IPS DF 6.9 (cell line): ENCODE measurements around the gene TMEM239.
"Not testable (repeated sequence)": the region's sequence is repeated elsewhere in the genome, so short reads cannot be mapped to it uniquely, and the experiment has no call there.

Experiments used
- DNase-seq: peaks from one replicate; pipeline ENCODE4 v3.0.0-alpha.2; 2013; ENCODE audit warnings: low read depth, low spot score
- H3K27ac ChIP-seq: one replicate; pipeline ENCODE4 v1.5.1; 2013; ENCODE audit warnings: low read length, control low read depth
- H3K27me3 ChIP-seq: 2 replicates; pipeline ENCODE4 v1.6.1; 2013; ENCODE audit warnings: mild to moderate bottlenecking, low read length; ENCODE audit not compliant: control insufficient read depth, insufficient read depth
- H3K36me3 ChIP-seq: 2 replicates; pipeline ENCODE4 v1.6.1; 2013; ENCODE audit warnings: low read length; ENCODE audit not compliant: control insufficient read depth, insufficient read depth
- H3K4me1 ChIP-seq: 2 replicates; pipeline ENCODE4 v1.6.1; 2013; ENCODE audit warnings: low read length; ENCODE audit not compliant: control insufficient read depth, insufficient read depth
- H3K4me3 ChIP-seq: 2 replicates; pipeline ENCODE4 v1.5.1; 2013; ENCODE audit warnings: mild to moderate bottlenecking, low read length
- H3K9me3 ChIP-seq: 2 replicates; pipeline ENCODE4 v1.6.1; 2013; ENCODE audit warnings: low read length, inconsistent platforms; ENCODE audit not compliant: control insufficient read depth, insufficient read depth
- WGBS: extraction: QIAGEN DNeasy Blood & Tissue Kit; methylation state at CpG from one replicate; pipeline ENCODE4 v1.1.7; 2013; ENCODE audit warnings: mixed read lengths, missing lambda C conversion rate; ENCODE audit not compliant: insufficient read length, insufficient coverage; 5-methylcytosine and 5-hydroxymethylcytosine counted together

TMEM239 gene

DNA sequence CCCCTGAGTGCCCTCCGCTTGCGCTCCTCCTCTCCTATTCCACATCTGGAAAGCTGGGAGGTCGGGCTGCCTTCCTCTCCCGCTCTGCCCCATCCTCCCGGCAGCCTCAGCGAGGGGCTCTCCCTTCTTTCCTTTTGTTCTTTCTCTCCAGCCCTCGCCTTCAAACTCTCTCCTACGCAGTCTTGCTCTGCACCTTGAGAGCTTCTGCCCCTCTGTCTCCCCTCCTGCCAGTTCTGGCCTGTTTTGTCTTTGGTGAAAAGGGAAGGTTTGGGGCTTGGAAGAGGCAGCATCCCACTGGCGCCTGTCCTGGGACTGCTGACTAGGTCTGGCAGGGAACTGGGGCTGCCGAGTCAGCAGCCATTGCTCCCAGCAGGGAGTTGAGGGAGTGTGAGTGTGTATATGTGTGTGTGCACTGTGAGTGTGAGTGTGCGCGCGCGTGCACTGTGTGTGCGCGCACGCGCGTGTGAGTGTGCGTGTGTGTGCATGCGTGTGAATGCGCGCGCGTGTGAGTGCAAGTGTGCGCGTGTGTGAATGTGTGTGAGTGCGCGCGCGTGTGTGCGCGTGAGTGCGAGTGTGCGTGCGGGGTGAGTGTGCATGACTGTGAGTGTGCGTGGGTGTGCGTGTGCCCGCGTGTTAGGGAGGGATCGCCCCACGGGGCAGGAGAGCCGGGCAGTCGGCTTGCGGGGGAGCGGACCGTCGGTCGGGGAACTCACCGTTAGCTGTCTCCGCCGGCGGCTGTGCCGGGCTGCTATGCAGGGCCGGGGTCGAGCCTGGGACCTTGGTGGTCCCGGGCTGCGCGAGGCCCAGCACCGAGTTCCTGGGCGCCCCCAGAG lies 16.3 kb upstream of the TMEM239 start:
- H3K4me1 ChIP-seq: peaks cover 5% of the 10 kb centered on the region; the same call in 1 of the 2 replicates
- H3K27ac ChIP-seq: no peak overlapping the region
- H3K27me3 ChIP-seq: peaks cover 35% of the 10 kb centered on the region
- H3K9me3 ChIP-seq: no peaks in the 10 kb centered on the region
- H3K4me3 ChIP-seq: peak overlapping the region; percentile 94
- WGBS: no CpG with 5 or more reads among the region's 61 CpGs
- peaks cover 30% of the 10 kb centered on the region for H3K36me3 ChIP-seq
- DNase-seq: no peak

DNA sequence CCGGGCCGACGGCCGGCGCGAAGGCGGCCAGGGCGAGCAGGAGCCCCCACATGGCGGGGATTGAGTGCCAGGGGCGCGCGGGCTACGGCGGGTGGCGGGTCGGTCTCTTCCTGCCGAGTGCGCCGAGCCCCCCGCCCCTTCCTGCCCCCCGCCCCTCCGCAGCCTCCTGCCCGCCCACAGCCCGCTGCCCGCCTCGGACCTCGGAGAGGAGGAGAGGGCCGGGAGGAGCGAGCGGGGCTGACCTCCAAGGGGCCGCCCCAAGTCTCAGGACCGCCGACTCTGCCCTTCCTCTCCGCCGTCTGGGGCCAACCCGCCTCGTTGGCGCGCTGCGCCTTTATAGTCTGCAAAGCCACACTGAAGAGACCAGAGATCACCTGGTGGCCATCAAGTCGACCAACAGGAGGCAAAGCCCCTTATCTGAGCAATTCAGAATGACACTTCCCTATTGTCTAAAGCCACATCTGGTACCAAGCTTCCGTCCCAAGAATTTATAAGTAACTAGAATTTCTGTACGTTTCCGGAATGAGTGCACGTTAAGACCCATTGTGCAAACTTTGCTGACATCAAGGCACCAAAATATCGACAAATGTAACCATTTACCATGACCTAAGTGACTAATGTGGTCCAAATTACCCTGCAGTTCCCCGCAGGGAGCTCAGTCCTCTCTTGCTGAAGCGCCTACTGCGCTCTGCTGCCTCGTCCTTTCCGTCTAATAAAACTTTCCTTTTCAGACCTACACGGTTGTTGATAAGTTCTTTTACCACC lies 15.5 kb upstream of the TMEM239 start, which contains the start of gene CPXM1:
Gene CPXM1, minus strand, starts transcription at position 107 of the 765 bp plus-strand sequence. Its CDS starts 55 bp downstream, at position 52.
- peaks cover 43% of the 10 kb centered on the region for H3K27me3 ChIP-seq
- H3K4me1 ChIP-seq: peaks cover 5% of the 10 kb centered on the region; the same call in 1 of the 2 replicates
- H3K27ac ChIP-seq: no peak within 1 kb of the TSS
- peak within 1 kb of the TSS; percentile 94 for H3K4me3 ChIP-seq
- H3K36me3 ChIP-seq: peaks cover 29% of the 10 kb centered on the region
- no CpG with 5 or more reads among the region's 52 CpGs for WGBS
- DNase-seq: no peak
- no peaks in the 10 kb centered on the region for H3K9me3 ChIP-seq

DNA sequence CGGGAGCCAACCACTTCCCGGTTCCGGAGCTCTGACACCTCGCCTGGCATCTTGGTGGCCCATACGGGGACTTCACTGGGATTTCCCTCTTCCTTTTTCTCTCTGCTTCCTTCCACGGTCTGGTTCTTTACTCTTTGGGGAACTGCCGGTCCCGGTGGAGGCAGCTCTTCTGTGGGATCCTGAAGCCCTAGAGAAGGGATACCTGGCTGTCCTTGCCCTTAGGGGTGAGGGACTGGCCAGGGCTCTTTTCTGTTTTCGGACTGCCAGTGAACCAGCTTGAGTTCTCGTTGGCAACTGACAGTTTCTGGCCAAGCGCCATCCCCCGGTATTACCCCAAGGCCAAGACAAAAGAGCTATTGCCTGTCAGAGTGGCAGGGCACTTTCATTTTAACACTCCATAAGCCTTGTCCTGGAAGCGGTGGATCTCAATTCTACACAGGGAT lies 14.9 kb upstream of the TMEM239 start:
- no CpG with 5 or more reads among the region's 13 CpGs for WGBS
- DNase-seq: no peak
- peaks cover 6% of the 10 kb centered on the region; the same call in 1 of the 2 replicates for H3K4me1 ChIP-seq

DNA sequence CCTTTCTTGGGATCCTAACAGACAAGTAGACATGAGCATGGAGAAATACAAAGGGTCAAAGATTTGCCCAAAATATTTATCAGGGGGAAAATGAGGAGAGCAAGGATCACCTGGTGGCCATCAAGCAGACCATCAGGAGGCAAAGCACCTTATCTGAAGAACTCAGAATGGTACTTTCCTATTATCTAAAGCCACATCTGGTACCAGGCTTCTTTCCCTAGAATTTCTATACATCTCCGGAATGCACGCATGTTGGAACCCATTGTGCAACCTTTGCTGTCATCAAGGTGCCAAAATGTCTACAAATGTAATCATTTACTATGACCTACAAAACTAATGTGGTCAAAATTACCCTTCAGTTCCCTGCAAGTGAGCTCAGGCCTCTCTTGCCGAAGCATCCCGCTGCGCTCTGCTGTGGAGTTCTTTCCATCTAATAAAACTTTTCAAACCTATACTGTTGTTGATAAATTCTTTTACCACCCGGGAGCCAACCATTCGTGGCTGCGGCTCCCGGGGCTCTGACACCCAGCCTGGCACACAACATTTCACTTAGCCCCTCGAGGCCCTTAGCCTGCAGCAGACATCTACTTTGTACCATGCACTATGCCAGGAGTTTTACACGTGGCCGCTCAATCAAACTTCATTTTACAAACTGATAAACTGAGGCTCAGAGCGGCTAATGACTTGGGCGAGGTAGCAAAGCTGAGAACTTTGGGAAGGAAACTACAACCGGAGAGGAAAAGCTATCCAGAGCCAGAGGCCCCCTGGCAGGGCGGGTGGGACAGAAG lies 11.9 kb upstream of the TMEM239 start:
- Histone ChIP-seq H3K27ac (no peak overlapping the region), H3K4me1 (peaks cover 6% of the 10 kb centered on the region; the same call in 1 of the 2 replicates), H3K4me3 (no peak overlapping the region; the same call in 1 of the 2 replicates), H3K27me3 (peaks cover 57% of the 10 kb centered on the region), H3K9me3 (no peaks in the 10 kb centered on the region), H3K36me3 (0 out of 2 replicates have a peak, but pooled peaks cover 2% of the 10 kb centered on the region)
- no peak for DNase-seq
- no CpG with 5 or more reads among the region's 16 CpGs for WGBS

More for the DNA sequence above, 14.9 kb upstream of the TMEM239 start:
- no peak overlapping the region for H3K27ac ChIP-seq
- H3K27me3 ChIP-seq: peaks cover 49% of the 10 kb centered on the region
- H3K9me3 ChIP-seq: no peaks in the 10 kb centered on the region
- H3K36me3 ChIP-seq: peaks cover 23% of the 10 kb centered on the region
- H3K4me3 ChIP-seq: peak overlapping the region; percentile 94; the same call in 1 of the 2 replicates

DNA sequence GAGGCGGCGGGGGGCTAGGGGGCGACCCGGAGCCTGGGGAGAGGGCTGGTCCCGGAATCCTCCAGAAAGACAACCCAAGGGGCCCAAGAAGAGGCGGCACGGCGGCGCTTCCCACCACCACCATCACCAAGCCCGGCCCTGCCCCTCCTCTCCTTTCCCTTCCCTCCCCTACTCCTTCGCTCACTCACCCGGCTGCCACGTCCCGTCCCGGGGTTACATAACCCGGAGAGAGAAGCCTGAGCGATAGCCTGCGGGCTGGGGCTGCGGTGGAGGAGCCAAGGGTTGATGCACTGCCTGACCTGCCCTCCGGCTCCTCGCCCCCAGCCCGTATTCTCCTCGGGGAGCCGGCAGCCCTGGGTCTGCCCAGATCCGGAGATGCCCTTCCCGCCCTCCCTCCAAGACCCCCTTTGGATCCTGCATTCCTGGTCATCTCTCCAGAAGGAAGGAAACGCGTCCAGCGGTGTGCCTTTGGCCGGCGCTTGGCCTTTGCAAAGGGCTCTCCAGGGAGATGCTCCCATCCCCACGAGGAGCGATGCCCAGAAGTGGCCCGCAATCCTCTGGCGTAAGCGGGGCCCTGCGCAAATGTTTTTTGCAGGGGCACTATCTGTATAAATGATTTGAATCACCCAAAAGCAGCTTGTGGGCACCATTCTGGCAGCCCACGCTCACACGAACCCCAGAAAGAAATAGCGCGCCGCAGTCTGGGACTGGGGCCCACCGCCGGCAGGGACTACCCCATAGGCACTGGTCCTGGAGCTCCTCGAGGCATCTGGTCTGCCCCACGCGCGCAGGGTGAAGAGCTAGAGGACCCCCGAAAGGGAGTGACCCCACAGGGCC lies 11.1 kb upstream of the TMEM239 start:
- Histone ChIP-seq H3K9me3 (no peaks in the 10 kb centered on the region), H3K27me3 (peaks cover 57% of the 10 kb centered on the region), H3K36me3 (0 out of 2 replicates have a peak, but pooled peaks cover under 1% of the 10 kb centered on the region), H3K4me1 (peaks cover 5% of the 10 kb centered on the region; the same call in 1 of the 2 replicates), H3K27ac (no peak overlapping the region), H3K4me3 (peak overlapping the region; percentile 18; the same call in 1 of the 2 replicates)
- DNase-seq: no peak
- WGBS: no CpG with 5 or more reads among the region's 49 CpGs

DNA sequence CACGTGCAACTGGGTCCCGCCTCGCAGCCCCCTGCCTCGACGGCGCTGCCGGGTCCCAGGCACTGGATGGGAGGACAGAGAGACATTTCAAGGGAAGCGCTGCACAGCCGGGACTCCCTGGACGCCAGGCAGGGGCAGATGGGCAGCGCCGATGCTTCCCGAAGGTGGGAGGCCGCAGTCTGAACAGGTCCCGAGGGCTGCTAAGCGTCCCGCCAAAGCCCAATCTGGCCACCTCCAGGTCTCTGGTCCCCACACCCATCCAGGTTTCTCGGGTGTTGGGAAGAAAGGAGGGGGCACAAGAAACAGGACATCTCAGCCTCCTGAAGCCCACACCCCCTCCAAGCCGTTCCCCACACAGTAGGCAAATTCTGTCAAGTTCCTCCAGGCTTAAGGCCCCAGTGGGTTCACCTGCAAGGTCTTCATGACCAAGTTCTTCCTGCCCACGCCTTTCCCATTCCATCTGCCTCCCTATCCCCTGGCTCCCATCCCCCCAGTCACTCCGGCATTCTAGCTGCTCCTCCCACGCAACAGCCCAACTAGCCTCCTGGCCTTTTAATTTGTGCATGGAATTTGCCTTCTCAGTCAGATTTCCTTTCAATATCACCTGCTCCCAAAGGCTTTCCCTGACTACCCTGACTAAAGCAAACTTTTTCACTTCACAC lies 10.3 kb upstream of the TMEM239 start:
- H3K27me3 ChIP-seq: peaks cover 57% of the 10 kb centered on the region
- H3K9me3 ChIP-seq: no peaks in the 10 kb centered on the region
- no peaks in the 10 kb centered on the region for H3K36me3 ChIP-seq
- H3K27ac ChIP-seq: no peak overlapping the region
- DNase-seq: no peak
- H3K4me1 ChIP-seq: peaks cover 4% of the 10 kb centered on the region; the same call in 1 of the 2 replicates
- WGBS: no CpG with 5 or more reads among the region's 22 CpGs
- H3K4me3 ChIP-seq: no peak overlapping the region

DNA sequence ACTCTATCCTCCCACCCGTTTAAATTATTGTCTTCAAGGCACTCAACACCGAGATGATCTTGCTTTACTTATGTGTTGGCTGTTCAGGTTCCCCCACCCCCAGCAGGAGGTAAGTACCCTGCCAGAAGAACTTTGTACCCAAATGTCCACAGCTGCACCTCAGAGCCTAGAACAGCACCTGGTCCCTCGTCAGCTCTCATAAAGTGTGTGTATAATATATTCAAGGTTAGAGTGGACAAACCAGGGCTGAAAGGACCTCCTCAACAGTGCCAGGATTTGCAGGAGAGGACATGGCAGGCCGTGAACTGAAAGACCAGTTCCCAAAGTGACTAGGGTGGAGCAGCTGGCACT lies 9.8 kb upstream of the TMEM239 start:
- Histone ChIP-seq H3K27me3 (peaks cover 52% of the 10 kb centered on the region), H3K4me3 (no peak overlapping the region), H3K36me3 (no peaks in the 10 kb centered on the region), H3K9me3 (no peaks in the 10 kb centered on the region), H3K27ac (no peak overlapping the region), H3K4me1 (peaks cover 3% of the 10 kb centered on the region; the same call in 1 of the 2 replicates)
- no CpG with 5 or more reads among the region's 4 CpGs for WGBS
- DNase-seq: no peak

DNA sequence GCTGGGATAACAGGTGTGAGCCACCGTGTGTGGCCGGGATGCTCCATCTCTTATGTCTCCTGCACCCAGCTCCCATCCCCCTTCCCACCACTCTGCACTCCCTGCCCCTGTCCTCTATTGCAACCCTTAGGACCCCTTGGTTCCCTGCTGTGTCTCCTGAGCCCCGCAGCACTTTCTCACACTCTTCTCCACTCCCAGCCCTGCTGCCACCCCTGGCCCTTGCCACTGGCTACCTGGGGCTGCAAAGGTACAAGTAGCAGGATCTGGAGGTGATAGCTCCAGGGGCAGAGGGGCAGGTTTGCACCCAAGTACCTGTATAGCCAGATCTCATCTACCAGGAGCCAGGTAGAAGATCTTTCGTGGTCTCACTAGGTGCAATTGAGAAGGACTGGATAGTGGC lies 9.1 kb upstream of the TMEM239 start:
- H3K27me3 ChIP-seq: peaks cover 47% of the 10 kb centered on the region
- H3K9me3 ChIP-seq: no peaks in the 10 kb centered on the region
- H3K27ac ChIP-seq: no peak overlapping the region
- no CpG with 5 or more reads among the region's 4 CpGs for WGBS
- no peaks in the 10 kb centered on the region for H3K36me3 ChIP-seq
- DNase-seq: no peak
- 0 out of 2 replicates have a peak, but pooled peaks cover 2% of the 10 kb centered on the region for H3K4me1 ChIP-seq
- no peak overlapping the region for H3K4me3 ChIP-seq

DNA sequence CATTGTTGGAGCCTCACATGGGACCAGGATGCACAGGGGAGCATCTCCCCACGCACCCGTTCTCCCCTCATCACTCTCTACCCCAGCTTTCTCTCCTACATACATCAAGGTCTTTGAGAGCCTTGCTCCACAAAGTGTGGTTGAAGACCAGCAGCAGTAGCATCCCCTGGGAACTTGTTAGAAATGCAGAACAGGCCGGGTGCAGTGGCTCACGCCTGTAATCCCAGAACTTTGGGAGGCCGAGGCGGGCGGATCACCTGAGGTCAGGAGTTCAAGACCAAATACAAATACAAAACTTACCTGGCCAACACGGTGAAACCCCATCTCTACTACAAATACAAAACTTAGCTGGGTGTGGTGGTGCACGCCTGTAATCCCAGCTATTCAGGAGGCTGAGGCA lies 8.2 kb upstream of the TMEM239 start:
- not testable (repeated sequence) for H3K9me3 ChIP-seq, DNase-seq, H3K4me3 ChIP-seq, H3K27ac ChIP-seq, H3K4me1 ChIP-seq, H3K36me3 ChIP-seq
- WGBS: no CpG with 5 or more reads among the region's 9 CpGs
- H3K27me3 ChIP-seq: peaks cover 38% of the 10 kb centered on the region
